HG03575 (cell line): ENCODE measurements around the gene CNTNAP5.
A peak's percentile ranks its signal among the peaks of the same experiment; 100 is the strongest.

Experiments
- ATAC-seq: cut with Tn5 transposase; IDR thresholded peaks from one replicate; pipeline ENCODE4 v1.9.1; 2021; ENCODE audit not compliant: unreplicated experiment, insufficient number of reproducible peaks, low FRiP score; ENCODE audit errors: extremely low read depth

CNTNAP5 gene

DNA sequence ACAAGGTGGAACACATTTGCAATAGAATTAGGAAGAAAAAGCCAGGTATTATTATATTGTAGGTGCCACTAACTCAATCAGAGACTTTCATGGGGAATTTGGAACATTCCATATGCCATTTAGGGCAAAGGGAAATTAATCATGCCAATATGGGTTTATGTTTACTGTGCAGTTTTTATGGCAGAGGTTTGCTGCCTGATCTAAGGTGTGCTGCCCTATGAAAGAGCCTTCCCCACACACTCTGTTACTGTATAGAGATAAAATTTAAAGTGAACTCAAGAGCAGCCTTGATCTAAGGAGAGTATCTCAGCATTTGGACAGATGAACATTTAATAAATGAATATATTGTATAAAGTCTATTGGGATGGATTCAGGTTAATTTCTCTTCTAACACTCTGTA lies 771.6 kb downstream of the CNTNAP5 start:
- ATAC-seq = no peak

DNA sequence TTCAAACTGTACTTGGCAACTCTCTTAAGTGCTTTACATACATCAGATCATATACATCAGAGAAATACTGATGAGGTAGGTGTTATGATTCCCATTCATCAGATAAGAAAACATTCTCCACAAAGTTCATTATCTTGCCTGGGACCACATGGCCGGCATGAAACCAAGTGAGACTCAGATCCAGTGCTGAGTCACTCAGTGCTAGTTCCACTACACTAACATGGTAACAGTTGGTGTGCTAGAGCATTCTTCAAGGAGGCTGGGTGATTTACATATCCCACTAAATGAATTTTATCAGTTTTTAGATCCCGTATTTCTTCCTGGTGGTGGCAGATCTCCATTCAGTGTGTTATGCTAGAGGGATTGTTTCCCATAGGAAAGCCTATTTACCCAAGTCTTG lies 772.0 kb downstream of the CNTNAP5 start:
- ATAC-seq = no peak

DNA sequence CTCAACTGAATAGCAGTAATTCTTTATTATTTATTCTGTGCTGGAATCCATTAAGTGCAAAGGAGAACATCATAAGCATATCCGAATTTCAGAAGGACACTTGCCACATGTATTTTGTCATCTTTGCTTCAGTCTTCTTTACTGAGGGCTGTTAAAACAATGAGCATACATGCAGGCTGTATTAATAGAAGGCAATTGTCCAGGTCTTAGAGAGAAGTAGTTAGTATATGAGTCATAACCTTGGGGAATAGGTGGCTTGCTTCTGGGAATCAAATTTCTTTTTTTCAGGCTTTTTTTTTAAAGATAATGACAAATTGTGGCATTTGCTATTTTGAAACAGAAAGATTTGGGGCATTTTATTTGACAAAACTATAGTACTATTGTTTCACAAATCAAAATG lies 773.5 kb downstream of the CNTNAP5 start:
- ATAC-seq = no peak

DNA sequence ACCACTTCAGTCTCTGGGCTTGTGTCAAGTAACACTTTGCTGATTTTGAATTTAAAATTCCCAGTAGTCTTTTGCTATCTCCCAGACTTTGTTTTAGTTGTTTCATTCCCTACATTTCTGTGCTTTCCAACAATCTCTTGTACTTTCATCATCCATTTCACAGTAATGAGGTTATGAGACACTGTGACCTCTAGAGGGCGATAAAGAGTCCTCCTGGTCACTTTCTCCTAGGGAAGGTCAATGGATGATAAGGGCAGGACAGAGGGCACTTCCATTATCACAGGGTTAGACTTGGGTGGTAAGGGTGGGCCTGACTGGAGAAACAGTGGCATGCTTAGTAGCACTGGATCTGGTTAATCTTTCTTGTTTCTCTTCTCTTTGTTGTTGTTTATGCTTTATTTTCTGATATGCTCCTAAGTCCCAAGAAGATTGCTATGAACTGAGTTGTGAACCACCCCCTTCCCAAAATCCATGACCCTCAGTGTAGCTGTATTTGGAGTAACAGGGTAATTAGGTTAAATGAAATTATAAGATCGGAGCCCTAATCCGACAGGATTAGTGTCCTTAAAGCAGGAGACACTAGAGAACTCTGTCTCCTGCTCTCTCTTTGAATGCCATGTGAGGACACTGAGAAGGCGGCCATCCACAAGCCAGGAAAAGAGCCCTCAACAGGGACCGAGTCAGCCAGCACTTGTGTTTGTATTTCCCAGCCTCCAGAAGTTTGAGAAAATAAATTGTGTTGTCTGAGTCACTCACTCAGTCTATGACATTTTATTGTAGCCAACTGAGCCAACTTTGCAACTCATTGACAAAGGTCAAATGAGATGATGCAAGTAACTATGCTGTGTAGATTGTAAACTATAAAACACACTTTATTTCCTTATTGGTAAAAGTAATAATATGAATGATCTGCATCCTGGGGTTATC lies 779.2 kb downstream of the CNTNAP5 start:
- no peak for ATAC-seq

DNA sequence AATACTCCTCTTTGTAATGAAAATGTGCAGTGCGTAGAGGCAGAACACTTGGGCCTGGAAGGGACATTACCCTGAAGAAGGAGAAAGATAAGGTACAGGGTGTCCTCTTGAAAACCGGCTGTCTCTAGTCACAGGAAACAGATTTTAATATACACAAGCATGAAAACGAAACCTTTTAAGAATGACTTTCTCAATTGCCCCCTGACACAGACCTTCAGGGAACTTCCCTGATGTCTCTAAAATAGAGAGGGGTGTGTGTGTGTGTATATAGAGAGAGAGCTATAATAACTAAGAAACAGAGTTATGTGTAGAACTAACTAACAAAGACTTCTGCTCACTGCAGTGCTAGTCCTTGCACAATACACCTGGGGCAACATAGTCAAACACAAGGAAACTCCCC lies 780.0 kb downstream of the CNTNAP5 start:
- peak; percentile 59 for ATAC-seq

DNA sequence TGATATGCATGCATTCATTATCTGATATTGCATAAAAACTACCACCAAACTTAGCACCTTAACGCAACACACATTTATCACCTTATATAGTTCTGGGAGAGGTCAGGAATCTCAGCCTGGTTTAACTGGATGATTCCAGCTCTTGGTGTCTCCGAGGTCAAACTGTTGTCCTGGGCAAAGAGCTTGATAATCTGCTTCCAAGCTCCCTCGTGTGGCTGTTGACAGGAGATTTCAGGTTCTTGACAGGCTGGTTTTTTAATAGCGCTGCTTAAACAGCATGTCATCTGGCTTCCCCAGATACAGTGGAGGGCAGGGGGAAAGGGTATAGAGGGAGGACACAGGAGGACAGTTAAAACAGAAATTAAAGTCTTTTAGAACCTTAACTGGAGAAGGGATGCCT lies 785.0 kb downstream of the CNTNAP5 start:
- no peak for ATAC-seq

DNA sequence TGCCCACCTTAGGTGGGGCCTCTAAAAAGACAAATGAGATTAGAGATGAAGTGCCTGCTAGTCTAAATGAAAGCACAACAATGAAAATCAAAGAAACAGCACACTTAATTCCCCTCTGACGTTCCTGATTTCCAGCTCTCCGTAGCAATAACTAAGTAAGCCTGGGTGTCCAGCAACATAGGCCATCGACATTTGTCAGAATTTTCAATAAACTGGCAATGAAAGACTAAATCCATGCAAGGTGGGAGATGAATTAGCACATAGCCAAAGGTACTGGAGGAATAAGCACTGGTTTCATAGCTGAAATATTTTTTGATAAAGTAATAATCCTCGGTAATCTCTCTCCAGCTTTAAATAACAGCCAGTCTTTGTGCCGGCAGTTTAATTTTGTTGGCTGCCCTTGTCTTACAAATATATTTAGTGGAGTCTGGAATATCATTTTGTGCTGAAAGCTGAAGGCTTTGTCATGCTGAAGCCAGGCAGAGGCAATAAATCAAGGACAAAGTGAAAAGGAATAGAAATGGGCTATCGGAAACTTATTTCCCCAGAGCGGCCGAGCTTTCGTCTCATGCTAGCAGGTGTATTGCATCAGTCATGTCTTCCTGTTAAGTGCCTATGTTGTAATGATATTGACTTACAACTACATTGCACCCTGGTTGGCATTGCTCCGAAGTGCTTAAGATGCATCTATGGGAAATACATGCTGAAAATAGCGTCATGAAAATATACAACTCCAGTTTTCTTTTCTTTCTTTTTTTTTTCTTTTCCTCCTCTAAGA lies 790.1 kb downstream of the CNTNAP5 start:
- ATAC-seq = no peak

DNA sequence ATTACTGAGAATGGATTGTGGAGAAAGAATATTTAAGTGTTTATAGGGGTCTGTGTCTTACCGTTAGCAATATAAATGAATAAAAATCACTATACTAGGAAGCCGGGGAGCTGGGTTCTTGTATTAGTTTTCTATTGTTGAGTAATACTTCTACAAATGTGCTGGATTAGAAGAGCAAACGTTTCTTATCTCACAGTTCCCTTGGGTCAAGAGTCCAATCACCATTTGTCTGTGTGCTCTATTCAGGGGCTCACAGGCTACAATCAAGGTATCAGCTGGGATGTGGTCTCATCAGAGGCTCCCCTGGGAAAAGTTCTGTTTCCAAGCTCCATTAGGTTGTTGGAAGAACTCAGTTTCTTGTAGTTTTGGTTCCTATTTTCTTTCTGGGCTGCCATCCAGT lies 790.9 kb downstream of the CNTNAP5 start:
- ATAC-seq = no peak

DNA sequence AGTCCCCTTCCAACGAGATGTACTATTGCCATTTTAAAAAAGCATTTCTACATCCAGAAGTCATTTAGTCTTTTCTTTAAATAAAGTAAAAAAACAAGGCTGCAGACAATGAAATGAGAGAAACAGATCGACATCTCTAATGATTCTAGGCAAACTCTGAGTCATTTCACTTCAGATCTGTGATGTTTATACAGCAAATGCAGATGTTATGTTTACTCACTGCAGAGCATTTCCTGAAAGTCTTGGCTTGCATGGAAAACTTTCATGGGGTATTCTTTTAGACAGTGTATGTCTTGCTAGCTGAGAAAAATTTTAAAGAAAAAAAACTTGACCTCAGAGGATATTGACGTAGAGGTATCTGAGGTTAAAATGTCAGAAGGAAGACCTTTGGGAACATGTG lies 797.4 kb downstream of the CNTNAP5 start:
- ATAC-seq = no peak

DNA sequence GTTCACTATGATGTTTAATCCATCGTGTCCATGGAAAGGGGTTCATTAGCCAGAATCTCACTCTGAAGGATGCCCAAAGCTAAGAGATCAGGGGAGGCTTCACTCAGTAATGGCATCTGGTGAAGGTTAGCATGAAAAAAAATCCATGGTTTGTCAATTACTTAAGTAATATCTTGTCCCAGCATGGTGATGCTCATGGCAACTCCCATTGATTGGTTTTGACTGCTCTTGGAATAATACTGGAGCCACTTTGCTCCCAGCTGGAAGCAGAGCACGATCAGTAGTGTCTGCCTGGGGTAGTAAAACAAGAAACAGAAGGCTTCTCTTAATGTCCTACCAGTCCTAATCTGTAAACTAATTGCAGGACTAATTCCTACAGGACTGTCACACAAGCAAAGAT lies 799.4 kb downstream of the CNTNAP5 start:
- ATAC-seq = no peak

DNA sequence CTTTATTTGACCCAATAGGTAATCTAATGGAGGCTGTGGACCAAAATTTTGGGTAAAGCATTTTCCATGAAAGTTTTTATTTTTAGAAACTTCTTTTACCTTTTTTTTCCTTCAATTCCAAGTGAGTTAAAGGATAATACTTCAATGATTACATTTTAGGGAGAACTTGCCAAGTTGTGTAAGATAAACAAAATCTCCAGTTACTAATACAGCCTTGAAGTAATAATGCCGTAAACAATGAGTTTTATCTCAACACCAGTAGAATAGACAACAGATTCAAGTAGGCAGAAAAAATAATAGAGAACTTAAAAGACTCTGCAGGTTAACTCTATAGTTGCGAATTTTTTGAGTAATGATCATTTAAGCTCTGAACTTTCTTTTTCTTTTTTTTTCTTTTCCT lies 807.4 kb downstream of the CNTNAP5 start:
- ATAC-seq = no peak

DNA sequence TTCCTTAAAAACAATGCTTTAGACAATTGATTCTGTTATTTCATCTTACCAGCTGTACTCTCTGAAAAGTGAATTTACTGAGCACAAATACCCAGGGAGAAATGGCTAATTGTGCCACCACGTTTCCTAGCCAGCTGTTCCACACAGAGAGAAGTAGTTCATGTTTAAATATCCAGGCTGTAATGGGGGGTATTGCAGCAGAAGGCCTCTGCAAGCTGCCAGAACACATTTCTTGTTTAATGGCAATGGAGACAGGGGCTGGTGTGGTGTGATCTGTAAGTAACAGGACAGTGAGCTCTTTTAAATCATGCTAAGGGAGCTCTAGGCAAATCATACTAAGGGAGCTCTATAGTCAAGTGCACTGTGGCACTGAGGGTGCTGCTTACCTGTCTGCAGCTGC lies 809.2 kb downstream of the CNTNAP5 start:
- ATAC-seq = no peak

DNA sequence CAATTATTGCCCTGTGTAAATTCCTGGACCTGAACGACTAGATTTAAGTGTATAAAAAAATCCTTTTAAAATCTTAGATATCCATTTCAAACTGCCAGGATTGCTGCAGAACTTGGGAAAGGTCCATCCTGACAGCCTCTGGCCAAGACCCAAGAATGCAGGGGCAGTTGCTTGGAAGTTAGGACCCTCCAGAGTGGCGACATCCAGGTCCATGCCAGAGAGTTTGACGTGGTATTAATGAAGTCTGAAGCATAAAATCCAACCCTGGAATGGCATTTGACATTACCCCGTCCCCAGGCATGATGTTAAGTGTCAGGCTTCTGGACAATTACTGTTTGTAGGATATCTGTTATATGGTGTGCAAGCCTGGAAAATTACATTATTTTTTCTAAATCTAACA lies 810.2 kb downstream of the CNTNAP5 start:
- no peak for ATAC-seq

DNA sequence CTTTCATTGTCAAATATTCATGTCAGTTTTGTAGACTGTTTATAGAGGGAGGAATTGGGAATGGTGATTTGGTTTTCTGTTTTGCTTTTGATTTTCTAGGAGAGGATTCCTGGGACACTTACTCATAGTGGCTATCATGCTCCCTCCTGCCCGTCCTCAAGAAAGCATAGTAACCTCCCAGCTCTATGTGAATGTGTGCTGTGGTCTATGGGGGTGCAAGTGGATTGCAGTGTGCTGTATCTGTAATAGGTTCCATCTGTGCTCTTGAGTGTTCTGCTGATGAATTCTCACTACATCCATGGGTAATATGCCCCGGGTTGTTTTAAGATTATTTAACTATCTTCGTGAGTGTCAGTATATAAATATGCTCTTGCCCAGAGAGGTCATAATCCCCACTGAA lies 811.3 kb downstream of the CNTNAP5 start:
- ATAC-seq = no peak

DNA sequence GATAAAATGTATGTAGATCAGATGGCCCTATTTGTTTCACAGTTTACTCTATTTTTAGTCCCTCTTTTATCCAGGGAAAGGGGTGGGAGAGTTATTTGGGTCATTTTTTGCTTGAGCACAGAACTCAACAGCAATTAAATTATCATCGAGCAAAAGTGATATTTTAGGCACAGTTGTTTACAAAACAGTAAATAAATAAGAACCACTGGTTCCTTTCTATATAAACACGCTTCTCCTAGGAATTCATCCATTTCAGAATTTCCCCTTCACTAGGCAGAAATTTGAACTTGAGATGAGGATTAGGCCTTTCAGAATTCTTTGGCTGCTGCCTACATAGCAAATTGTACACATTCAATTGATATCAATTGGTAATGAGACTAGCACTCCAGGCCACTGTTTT lies 812.4 kb downstream of the CNTNAP5 start:
- no peak for ATAC-seq

DNA sequence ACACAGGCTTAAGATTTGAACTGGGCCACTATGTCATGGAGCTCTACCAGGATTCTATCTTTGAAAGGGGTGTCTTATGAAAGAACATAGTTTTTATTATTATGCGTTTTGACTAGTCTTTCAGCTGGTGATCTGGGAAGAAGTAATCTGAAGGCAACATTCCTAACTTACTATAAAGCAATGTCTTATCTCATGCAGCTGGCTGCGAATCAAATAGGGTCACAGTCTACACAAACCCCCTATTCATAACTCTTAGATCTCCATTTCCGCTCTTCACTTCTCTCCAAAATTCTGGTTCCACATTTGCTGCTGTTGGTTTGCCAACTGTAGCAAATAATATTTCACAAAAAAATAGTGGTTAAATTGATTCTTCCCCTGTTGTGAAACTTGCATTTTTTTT lies 813.3 kb downstream of the CNTNAP5 start:
- no peak for ATAC-seq

DNA sequence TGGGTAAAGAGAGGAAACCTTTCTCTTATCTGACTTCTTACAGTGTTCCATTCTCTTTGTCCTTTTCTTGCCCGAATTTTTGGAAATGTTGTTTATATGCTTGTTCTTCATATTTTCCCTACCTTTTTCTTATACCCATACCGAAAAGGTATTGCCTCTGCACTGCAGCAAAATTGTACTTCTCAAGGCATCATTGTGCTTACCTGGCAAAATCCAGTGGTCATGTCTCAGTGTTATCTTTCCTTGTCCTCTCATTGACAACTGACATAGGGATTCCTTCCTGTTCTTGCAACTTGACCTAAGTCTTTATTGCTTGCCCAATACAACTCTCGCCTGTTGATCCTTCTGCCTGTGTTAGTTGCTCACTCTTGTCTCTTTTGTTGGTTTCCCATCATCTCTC lies 842.2 kb downstream of the CNTNAP5 start:
- ATAC-seq = no peak

DNA sequence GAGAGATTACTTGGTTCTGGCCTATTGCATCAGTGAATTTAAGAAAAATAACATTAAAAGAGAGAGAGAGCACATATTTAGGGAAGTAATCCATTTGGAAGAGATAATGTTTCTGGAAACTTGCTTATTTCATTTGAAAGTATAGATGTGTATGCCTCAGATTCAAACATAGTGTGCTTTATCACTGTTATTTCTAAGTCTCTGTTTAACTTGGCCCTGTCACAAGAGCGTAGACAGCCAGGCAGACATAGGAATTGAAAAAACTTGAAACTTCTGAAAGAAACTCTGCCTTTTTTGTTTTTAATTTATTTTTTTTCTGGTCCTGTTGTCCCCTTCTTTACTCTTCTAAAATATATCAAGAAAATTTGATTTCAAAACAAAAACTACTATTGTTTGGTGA lies 849.1 kb downstream of the CNTNAP5 start:
- no peak for ATAC-seq

DNA sequence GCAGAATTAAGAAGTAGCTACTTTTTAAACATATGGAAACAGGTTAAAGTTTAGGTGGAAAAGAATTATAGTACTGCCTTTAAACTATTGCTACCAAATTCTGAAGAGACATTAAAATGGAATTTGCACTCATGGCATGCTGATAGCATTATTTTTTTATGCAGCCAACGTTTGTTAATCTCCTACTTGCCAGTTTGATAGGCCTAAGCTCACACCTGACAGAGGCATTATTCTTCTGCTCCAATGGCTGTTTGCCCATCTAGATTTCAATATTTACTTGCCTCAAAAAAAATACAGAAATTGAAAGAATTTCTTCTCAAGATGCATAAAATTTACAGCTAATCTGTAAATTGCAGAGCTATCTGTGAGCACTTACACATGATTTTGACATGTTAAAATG lies 849.6 kb downstream of the CNTNAP5 start:
- ATAC-seq = no peak

DNA sequence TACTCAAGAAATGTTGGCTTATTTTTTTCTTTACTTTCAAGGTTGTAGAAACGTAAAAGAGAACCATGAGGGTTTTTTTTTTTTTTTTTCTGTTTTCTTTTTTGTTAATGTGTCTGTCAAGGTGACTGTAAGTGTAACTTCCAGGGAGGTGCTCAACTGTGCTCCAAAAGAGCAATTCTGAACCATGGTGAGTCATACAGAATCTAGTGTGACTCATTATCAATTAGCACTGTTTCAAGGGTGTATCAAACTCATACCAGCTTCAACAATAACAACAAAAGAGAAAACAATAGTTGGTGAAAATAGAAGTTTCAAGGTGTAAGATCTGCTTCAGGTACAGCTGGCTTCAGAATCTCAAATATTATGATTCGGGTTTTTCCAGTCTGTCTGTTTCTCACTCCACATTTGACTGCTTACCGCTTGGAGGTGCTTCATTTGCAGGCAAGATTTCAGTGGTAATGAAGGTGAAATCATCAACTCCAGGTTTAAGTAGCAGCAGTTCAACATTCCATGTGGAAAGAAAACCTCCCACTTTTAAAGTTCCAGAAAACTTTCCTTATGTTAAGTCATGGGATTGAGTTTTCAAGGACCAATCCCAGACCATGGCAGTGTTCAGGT lies 850.6 kb downstream of the CNTNAP5 start:
- ATAC-seq = no peak
